Cortex of kidney (tissue), 1 donor: ENCODE measurements around the gene SH3TC1.

Experiments
- DNase-seq: peaks from one replicate; lab custom pipeline; 2025; lab: John Stamatoyannopoulos, UW

SH3TC1 gene

GRCh38 chr4:8244001-8244757, 45.1 kb downstream of the SH3TC1 start:
- DNase-seq, result no peak

GRCh38 chr4:8244931-8245460, 45.9 kb downstream of the SH3TC1 start:
- DNase-seq, result no peak

- no peak for DNase-seq
Observed at GRCh38 chr4:8245884-8246833, 47.1 kb downstream of the SH3TC1 start.

GRCh38 chr4:8247047-8247930, 48.2 kb downstream of the SH3TC1 start:
- DNase-seq, result no peak

DNA sequence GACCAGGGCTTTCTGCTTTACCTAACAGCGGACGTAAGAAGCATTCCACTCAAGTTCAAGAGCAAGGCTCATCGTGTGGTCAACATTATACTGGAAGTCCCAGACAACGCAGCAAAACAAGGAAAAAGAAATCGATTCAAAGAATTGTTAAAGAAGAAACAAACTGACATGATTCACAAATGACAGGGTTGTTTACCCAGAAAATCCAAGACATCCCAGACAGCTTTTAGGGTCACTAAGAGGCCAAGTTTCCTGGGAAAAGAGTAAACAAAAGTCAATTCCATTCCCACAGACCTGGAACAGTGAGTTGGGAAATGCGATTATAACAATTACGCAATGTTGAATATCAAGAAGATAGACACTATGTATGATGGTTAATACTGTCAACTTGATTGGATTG, 49.0 kb downstream of the SH3TC1 start:
- DNase-seq, result no peak

DNA sequence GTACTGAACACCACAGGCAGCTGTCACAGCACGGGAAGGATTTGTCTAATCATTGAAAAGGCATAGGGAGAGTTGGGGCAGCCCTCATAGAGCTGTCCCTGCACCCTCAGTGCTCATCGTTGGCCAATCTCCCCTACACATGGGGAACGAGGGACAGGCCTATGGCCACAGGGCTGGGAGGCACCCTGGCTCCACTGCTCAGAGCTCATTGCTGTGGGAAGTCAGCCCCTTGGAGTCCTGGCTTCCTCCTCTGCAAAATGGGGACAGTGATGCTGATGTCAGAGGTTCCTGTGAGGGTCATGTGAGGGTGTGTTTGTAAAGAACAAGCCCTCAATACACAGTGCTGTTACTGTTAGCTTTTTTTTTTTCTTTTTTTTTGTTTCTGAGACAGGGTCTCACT, 51.1 kb downstream of the SH3TC1 start:
- DNase-seq, result no peak

- no peak for DNase-seq
Observed at GRCh38 chr4:8250637-8251036, 51.5 kb downstream of the SH3TC1 start.

DNA sequence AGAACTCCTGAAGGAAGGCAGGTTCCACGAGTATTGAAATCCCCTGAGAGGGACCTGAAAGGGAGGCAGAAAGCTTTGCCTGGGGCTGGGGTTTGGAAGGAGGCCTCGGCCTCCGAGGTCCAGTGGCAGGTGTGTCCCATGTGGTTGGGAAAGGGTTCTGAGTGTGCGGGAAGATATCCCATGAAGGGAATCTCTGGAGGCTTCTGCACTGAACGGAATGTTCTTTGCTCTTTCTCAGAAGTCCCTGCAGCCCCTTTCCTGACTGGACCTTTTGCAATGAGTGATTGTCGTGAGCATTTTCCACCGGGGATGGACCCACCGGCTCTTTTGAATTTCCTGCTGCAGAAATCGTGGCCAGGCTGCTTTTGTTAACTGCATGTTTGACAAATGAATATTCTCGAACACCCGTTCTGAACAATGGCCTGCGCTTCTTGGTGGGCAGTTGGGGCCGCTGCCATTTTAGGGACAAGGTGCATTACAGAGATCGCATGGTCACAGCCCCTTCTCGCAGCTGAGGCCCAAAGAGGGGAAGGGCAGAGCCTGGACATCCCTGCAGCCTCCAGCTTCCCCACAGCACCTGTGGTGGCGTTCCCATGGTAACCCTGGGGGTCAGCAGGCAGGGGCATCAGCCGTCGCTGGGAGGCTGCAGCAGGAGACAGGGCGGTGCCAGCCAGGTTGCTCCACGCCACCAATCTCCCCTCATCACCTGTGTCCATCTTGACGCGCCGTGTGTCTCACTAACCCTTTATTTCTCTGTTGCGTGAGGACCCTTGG, 52.2 kb downstream of the SH3TC1 start:
- no peak for DNase-seq

DNA sequence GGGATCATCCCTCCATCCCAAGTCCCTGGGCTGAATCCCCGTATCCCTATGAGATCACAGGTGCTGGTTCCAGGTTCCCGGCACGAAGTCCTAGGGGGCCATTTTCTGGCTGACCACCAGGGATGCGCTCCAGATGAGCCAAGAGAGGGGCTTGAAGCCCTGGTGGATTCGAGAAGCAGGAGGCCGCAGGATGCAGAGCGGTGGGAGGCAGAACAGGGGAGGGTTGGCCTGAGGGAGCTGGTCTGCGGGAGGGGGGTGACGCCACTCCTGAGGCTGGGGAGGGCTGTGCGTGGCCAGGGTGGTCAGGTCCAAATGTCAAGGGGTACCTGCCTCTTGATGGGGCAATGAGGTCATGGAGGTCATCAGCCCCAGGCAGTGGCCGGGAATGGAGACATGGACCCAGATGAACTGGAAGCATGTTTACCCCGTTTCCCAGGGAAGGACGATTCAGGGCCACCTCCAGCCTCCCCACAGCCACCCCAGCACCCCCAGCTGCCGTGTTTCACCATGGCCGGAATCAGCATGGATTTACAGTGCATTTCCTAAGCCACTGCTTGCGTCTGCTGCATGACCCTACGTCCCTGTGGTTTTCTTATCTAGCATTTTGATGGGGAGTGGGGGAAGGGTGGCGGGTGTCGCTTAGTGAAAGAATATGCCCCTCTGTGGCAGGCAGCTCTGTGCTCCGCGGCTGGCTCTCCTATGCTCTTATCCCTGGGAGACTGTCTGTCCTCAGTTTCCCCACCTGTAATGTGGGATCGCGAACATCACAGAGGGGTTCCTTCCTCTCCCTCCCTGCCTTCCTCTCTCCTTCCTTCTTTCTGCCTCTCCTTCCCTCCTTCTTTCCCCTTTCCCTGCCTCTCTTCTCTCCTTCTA, 53.4 kb downstream of the SH3TC1 start:
- DNase-seq, result no peak

DNA sequence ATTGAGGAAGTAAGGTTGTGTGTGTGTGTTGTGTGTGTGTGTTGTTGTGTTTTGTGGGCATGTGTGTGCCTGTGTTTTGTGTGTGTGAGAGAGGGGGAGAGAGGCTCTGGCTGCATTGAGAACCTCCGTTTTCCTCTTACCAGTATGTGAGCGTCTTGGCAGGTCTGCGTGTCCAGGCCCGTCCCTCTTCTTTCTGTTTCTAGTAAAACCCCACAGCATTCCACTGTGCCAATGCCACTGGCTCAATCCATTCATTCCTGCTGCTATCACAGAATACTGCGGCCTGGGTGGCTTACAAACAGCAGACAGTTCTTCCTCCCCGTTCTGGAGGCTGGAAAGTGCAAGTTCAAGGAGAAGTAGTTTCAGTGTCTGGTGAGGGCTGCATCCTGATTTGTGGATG, 55.0 kb downstream of the SH3TC1 start:
- no peak for DNase-seq

- DNase-seq, result no peak
Observed at GRCh38 chr4:8255698-8256441, 56.8 kb downstream of the SH3TC1 start.

DNA sequence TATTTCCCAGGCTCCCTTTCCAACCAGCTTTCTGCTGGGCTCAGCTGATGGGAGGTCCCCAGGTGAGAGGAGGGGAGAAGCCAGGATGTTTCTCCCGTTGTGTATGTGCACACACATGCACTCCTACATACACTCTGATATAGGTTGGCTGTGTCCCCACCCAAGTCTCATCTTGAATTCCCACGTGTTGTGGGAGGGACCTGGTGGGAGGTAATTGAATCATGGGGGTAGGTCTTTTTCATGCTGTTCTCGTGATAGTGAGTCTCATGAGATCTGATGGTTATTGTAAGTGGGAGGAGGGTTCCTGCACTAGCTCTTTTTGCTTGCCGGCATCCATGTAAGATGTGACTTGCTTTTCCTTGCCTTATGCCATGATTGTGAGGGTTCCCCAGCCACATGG, 58.8 kb downstream of the SH3TC1 start:
- no peak for DNase-seq

GRCh38 chr4:8258552-8259212, 59.6 kb downstream of the SH3TC1 start:
- no peak for DNase-seq

- DNase-seq, result no peak
Observed at GRCh38 chr4:8259743-8260430, 60.8 kb downstream of the SH3TC1 start.

- DNase-seq, result no peak
Observed at GRCh38 chr4:8260656-8261111, 61.6 kb downstream of the SH3TC1 start.

DNA sequence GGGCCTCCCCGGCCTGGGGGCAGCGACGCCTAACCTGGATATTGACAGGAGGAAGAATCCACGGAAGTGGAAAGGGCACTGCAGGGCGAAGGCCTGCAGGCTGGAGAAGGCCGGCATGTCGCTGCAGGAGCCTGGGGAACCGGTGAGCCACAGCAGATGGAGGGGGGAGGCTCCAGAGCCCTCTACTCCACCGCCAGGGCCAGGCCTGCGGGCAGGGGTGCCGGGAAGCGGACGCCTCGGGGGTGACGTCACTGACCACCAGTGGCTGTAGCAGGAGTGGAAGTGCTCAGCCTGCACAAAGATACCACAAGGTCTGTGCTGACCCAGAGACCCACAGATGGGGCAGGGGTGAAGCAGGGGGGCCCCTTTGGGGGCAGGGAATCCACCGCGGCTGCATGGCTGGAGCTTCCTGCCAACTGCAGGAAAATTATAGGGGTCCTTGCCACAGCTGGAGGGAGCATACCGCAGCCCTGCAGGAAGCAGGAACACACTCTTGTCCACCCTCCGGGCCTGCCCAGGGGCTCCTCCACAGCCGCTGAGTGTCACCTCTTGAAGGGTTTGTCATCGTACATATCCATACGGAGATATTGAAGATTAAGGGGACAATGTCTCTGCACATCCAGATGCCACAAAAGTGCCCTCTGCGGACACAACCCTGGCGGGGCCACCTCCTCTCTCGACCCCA, 62.9 kb downstream of the SH3TC1 start:
- no peak for DNase-seq

DNA sequence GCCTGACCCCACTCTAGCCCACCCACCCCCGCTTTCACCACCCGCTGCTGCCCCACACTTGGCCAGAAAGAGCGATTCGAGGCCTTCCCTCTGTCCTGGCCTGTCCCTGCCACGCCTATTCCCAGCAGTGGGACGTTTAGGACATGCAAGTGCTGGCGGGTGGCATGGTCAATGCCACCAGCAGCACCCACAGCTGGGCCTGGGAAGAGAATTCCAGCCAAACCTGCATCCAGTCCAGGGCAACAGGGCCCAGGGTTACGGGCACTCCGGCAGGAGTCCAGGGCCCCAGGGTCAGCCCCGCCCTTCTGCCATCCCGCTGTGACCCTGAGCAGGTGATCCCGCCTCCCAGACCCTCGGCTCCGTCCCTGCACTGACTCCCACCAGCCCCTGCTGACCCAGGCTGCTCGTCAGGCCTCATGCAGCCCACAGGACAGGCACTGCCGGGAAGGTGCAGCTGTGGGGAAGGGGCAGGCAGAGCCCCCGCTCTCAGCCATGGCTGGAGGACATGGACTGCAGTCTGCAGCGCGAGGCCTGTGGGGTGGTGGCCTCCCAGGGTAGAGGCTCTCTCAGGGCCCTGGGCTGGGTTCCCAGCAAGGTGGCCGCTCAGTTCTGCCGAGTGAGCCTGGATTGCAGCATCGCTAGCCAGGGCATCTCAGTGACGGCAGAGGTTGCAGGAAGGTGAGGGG, 63.7 kb downstream of the SH3TC1 start:
- DNase-seq, result no peak
